A673 (cell line): ENCODE measurements around the gene KCNMA1.

Source experiments
- EZH2 ChIP-seq: fragments of 200-600 bp; sonication (generic); IDR thresholded peaks from 2 replicates; pipeline ENCODE4 v1.6.1; 2017; ENCODE audit warnings: borderline replicate concordance, low read depth, mild to moderate bottlenecking, mixed read lengths, antibody characterized with exemption, low read length; ENCODE audit not compliant: poor library complexity, severe bottlenecking
- TF ChIP-seq, protein P1 (sequence below): fragments of 300-800, 200-600 bp; sonication (generic); conservative IDR thresholded peaks from 2 replicates; pipeline ENCODE4 v1.5.1; 2017; ENCODE audit warnings: low read depth, mild to moderate bottlenecking, antibody characterized with exemption, low read length, moderate library complexity, mixed read lengths

- TF ChIP-seq EZH2, result no peak
- TF ChIP-seq, protein P1, sequence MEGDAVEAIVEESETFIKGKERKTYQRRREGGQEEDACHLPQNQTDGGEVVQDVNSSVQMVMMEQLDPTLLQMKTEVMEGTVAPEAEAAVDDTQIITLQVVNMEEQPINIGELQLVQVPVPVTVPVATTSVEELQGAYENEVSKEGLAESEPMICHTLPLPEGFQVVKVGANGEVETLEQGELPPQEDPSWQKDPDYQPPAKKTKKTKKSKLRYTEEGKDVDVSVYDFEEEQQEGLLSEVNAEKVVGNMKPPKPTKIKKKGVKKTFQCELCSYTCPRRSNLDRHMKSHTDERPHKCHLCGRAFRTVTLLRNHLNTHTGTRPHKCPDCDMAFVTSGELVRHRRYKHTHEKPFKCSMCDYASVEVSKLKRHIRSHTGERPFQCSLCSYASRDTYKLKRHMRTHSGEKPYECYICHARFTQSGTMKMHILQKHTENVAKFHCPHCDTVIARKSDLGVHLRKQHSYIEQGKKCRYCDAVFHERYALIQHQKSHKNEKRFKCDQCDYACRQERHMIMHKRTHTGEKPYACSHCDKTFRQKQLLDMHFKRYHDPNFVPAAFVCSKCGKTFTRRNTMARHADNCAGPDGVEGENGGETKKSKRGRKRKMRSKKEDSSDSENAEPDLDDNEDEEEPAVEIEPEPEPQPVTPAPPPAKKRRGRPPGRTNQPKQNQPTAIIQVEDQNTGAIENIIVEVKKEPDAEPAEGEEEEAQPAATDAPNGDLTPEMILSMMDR, result no peak
Measured at GRCh38 chr10:76905251-76905650, 732.4 kb downstream of the KCNMA1 start.
